ENCODE data around the gene ZNF655.

DNA sequence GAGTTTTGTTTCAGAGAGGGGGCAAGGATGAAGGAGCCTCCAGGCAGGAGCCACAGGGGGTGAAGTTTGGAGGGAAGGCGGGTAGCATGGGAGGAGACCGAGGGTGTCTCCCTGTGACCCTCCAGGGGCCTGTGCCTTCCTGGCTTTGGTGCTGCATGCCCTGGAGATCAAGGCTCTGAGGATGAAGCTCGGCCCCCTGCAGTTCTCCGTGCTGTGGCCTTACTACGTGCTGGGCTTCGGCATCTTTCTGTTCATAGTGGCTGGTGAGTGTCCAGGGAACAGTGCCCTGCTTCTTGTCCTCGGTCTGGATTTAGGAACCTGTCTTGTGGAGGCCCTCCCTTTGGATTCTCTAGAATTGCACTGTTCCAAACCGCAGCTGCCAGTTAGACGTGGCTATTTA, 49.1 kb downstream of the ZNF655 start:
- no peak for TF ChIP-seq NR2C2 (CRISPR knock-in tag; IDR thresholded peaks at IDR 0.05)
- TF ChIP-seq, protein P1, sequence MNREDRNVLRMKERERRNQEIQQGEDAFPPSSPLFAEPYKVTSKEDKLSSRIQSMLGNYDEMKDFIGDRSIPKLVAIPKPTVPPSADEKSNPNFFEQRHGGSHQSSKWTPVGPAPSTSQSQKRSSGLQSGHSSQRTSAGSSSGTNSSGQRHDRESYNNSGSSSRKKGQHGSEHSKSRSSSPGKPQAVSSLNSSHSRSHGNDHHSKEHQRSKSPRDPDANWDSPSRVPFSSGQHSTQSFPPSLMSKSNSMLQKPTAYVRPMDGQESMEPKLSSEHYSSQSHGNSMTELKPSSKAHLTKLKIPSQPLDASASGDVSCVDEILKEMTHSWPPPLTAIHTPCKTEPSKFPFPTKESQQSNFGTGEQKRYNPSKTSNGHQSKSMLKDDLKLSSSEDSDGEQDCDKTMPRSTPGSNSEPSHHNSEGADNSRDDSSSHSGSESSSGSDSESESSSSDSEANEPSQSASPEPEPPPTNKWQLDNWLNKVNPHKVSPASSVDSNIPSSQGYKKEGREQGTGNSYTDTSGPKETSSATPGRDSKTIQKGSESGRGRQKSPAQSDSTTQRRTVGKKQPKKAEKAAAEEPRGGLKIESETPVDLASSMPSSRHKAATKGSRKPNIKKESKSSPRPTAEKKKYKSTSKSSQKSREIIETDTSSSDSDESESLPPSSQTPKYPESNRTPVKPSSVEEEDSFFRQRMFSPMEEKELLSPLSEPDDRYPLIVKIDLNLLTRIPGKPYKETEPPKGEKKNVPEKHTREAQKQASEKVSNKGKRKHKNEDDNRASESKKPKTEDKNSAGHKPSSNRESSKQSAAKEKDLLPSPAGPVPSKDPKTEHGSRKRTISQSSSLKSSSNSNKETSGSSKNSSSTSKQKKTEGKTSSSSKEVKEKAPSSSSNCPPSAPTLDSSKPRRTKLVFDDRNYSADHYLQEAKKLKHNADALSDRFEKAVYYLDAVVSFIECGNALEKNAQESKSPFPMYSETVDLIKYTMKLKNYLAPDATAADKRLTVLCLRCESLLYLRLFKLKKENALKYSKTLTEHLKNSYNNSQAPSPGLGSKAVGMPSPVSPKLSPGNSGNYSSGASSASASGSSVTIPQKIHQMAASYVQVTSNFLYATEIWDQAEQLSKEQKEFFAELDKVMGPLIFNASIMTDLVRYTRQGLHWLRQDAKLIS (CRISPR knock-in tag; IDR thresholded peaks at IDR 0.05; ENCODE audit: borderline replicate concordance) = no peak
- TF ChIP-seq, protein P2, sequence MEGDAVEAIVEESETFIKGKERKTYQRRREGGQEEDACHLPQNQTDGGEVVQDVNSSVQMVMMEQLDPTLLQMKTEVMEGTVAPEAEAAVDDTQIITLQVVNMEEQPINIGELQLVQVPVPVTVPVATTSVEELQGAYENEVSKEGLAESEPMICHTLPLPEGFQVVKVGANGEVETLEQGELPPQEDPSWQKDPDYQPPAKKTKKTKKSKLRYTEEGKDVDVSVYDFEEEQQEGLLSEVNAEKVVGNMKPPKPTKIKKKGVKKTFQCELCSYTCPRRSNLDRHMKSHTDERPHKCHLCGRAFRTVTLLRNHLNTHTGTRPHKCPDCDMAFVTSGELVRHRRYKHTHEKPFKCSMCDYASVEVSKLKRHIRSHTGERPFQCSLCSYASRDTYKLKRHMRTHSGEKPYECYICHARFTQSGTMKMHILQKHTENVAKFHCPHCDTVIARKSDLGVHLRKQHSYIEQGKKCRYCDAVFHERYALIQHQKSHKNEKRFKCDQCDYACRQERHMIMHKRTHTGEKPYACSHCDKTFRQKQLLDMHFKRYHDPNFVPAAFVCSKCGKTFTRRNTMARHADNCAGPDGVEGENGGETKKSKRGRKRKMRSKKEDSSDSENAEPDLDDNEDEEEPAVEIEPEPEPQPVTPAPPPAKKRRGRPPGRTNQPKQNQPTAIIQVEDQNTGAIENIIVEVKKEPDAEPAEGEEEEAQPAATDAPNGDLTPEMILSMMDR (IDR thresholded peaks at IDR 0.05) = no peak
- TF ChIP-seq, protein P3, sequence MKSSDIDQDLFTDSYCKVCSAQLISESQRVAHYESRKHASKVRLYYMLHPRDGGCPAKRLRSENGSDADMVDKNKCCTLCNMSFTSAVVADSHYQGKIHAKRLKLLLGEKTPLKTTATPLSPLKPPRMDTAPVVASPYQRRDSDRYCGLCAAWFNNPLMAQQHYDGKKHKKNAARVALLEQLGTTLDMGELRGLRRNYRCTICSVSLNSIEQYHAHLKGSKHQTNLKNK (CRISPR knock-in tag; IDR thresholded peaks at IDR 0.05) = no peak
- TF ChIP-seq OVOL2 (CRISPR knock-in tag; IDR thresholded peaks at IDR 0.05; ENCODE audit: borderline replicate concordance) = no peak

Measured in WTC11 (cell line).